Heart left ventricle (tissue), 13 donors: ENCODE measurements around the gene PDZK1.

Experiments used
- CTCF ChIP-seq, 12 donors: fragments of 200-600 bp; sonication (generic) in 4 of 12; IDR thresholded peaks; one replicate each; pipeline versions ENCODE4 v1.5.0 to v1.8.0; 2018 to 2022; ENCODE audit warnings: antibody characterized with exemption in 12 of 12, mild to moderate bottlenecking in 5 of 12
- POLR2A ChIP-seq, 2 donors: fragments of 450-650 bp; IDR thresholded peaks; one replicate each; pipeline ENCODE4 v1.6.1; 2017; ENCODE audit warnings: antibody characterized with exemption in 2 of 2, mild to moderate bottlenecking in 2 of 2, moderate library complexity in 2 of 2
- donor health status: ischemic (EF 13 %, LVEDD 7.1; RV severe dilation, severe dysfunction).
- donor health status: DM: no; HTN: yes; CAD: no.
- donor health status: DM: no; HTN: no; CAD: no.
- donor health status: ischemic (EF 25% LVEDD 6.9; RV normal size, moderate dysfunction).
- donor health status: ischemic (EF 25% LVEDD 5.7; RV mildly dilated, moderate dysfunction).
- donor health status: ischemic (EF 35%, LVEDD 5.7; RV mildly dilated, moderate dysfunction).
- donor health status: nonischemic (EF 11% LVEDD 7.7; RV severe dilation, severe dysfunction).
- donor health status: DM: yes; HTN: yes; CAD: no.
- donor health status: PGD.
- donor health status: ischemic (EF 29% LVEDD 5.4; RV normal size, mild dysfunction).
- donor health status: nonischemic (EF 23%, LVEDD 6.1; RV moderate dilation, normal function).

- TF ChIP-seq CTCF (IDR thresholded peaks at IDR 0.05) (no peak), POLR2A (IDR thresholded peaks at IDR 0.05) (no peak)
Observed at GRCh38 chr1:145695821-145696629, 11.1 kb downstream of the PDZK1 start.
